CD4-positive, alpha-beta T cell (primary cell): ENCODE data around the gene PAX1. TPM values are rescaled to one million over a fixed set of nuclear protein-coding genes. Genes with fewer than 3 reads are reported as not detected.

Experiments
- ATAC-seq: fragments of 200-7000 bp; cut with Tn5 transposase; one replicate; pipeline ENCODE4 v1.10.0; 2022; ENCODE audit warnings: mild to moderate bottlenecking; ENCODE audit not compliant: poor library complexity
- CTCF ChIA-PET: fragments of 350-600 bp; sonication (Branson Sonifier 250); formaldehyde crosslinking; loops from one replicate; lab custom pipeline; 2021; ENCODE audit warnings: antibody characterized with exemption, inconsistent platforms; lab: Charles Lee
- POLR2A ChIA-PET: fragments of 350-600 bp; sonication (Branson Sonifier 250); formaldehyde crosslinking; loops from one replicate; lab custom pipeline; 2021; ENCODE audit warnings: antibody characterized with exemption, inconsistent platforms; lab: Charles Lee
- DNase-seq, 14 experiments: peaks; one replicate each; pipeline ENCODE4 v3.0.0-alpha.2; 2013 to 2020; ENCODE audit warnings: mixed read lengths in 2 of 14
- H3K27ac ChIP-seq, 2 donors: one replicate each; pipeline versions ENCODE4 v1.5.1 to v1.7.0; 2013; ENCODE audit warnings: low read length in 2 of 2, low read depth in 1 of 2, mild to moderate bottlenecking in 1 of 2
- H3K27me3 ChIP-seq, 2 experiments: 1 replicate in 1 of 2; 2 replicates in 1 of 2; pipeline versions ENCODE4 v1.6.1 to v1.7.0; 2013; ENCODE audit warnings: low read length in 2 of 2, control low read depth in 1 of 2, mild to moderate bottlenecking in 1 of 2, moderate library complexity in 1 of 2; ENCODE audit not compliant: insufficient read depth in 2 of 2, control insufficient read depth in 1 of 2
- H3K36me3 ChIP-seq: one replicate; pipeline ENCODE4 v1.6.1; 2013; ENCODE audit warnings: low read length, control low read depth; ENCODE audit not compliant: insufficient read depth
- H3K4me1 ChIP-seq: one replicate; pipeline ENCODE4 v1.6.1; 2013; ENCODE audit warnings: low read length, control low read depth; ENCODE audit not compliant: insufficient read depth
- H3K4me3 ChIP-seq: one replicate; pipeline ENCODE4 v1.5.1; 2013; ENCODE audit warnings: mild to moderate bottlenecking, low read length, moderate library complexity
- H3K9me3 ChIP-seq, 2 experiments: 1 replicate in 1 of 2; 2 replicates in 1 of 2; pipeline versions ENCODE4 v1.6.1 to v1.7.0; 2013; ENCODE audit warnings: low read length in 2 of 2, mild to moderate bottlenecking in 2 of 2, control low read depth in 1 of 2, moderate library complexity in 1 of 2; ENCODE audit not compliant: control insufficient read depth in 1 of 2, insufficient read depth in 1 of 2
- H3K27ac Mint-ChIP-seq: one replicate; pipeline ENCODE4 v1.8.0; 2020; ENCODE audit warnings: mixed read lengths
- H3K27me3 Mint-ChIP-seq: one replicate; pipeline ENCODE4 v1.8.0; 2021; ENCODE audit warnings: mixed read lengths
- H3K36me3 Mint-ChIP-seq: one replicate; pipeline ENCODE4 v1.8.0; 2021; ENCODE audit warnings: low read depth, mixed read lengths
- H3K4me1 Mint-ChIP-seq: one replicate; pipeline ENCODE4 v1.8.0; 2021; ENCODE audit warnings: low read depth, mixed read lengths
- H3K4me3 Mint-ChIP-seq: one replicate; pipeline ENCODE4 v1.8.0; 2020; ENCODE audit warnings: mild to moderate bottlenecking, mixed read lengths
- H3K9me3 Mint-ChIP-seq: one replicate; pipeline ENCODE4 v1.8.0; 2020; ENCODE audit warnings: mixed read lengths
- intact Hi-C, 2 experiments: fragments of 100-400 bp; cut with DNase I in 1 of 2; cut with micrococcal nuclease in 1 of 2; formaldehyde crosslinking; loops; one replicate each; pipeline versions ENCODE4 v1.15.1 to v1.9.0; 2023 to 2025; cut with DNase I, micrococcal nuclease
- total RNA-seq, 174 experiments: library from RNA in 2 of 174; stranded (reverse) in 2 of 174; gene quantifications; one replicate each; pipeline ENCODE4 v1.2.3 and lab custom pipeline; 2021 to 2026
- TF ChIP-seq, protein P1 (sequence below): fragments of 200-600 bp; IDR thresholded peaks from one replicate; pipeline ENCODE4 v1.8.0; 2022; ENCODE audit warnings: antibody characterized with exemption, mild to moderate bottlenecking

The PAX1 gene
- total RNA-seq, 2 experiments from 2014 or later, result not detected

- Histone ChIP-seq H3K27me3 (peaks cover 0 to 9% of the 10 kb centered on the region in 2 experiments), H3K27ac (no peak overlapping the region), H3K9me3 (peaks cover 0 to 3% of the 10 kb centered on the region in 2 experiments), H3K36me3 (no peaks in the 10 kb centered on the region), H3K4me1 (no peaks in the 10 kb centered on the region), H3K4me3 (no peak overlapping the region)
- ChIA-PET POLR2A (no interaction called here), CTCF (no interaction called here)
- no peak for ATAC-seq
- no peaks in the 10 kb centered on the region for H3K4me1 Mint-ChIP-seq
- intact Hi-C loops, result no loop called here
- DNase-seq, result no peak
- no peaks in the 10 kb centered on the region for H3K36me3 Mint-ChIP-seq
- H3K4me3 Mint-ChIP-seq, result no peak overlapping the region
- no peak overlapping the region for H3K27ac Mint-ChIP-seq
- H3K9me3 Mint-ChIP-seq, result peaks cover 3% of the 10 kb centered on the region
- TF ChIP-seq, protein P1, sequence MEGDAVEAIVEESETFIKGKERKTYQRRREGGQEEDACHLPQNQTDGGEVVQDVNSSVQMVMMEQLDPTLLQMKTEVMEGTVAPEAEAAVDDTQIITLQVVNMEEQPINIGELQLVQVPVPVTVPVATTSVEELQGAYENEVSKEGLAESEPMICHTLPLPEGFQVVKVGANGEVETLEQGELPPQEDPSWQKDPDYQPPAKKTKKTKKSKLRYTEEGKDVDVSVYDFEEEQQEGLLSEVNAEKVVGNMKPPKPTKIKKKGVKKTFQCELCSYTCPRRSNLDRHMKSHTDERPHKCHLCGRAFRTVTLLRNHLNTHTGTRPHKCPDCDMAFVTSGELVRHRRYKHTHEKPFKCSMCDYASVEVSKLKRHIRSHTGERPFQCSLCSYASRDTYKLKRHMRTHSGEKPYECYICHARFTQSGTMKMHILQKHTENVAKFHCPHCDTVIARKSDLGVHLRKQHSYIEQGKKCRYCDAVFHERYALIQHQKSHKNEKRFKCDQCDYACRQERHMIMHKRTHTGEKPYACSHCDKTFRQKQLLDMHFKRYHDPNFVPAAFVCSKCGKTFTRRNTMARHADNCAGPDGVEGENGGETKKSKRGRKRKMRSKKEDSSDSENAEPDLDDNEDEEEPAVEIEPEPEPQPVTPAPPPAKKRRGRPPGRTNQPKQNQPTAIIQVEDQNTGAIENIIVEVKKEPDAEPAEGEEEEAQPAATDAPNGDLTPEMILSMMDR, result no peak
- H3K27me3 Mint-ChIP-seq, result peaks cover 5% of the 10 kb centered on the region
Measured at GRCh38 chr20:21767739-21768223, 62.3 kb downstream of the PAX1 start.

Other genes with a start within 250 kb of the PAX1 start
- gene NKX2-2, start 191.6 kb upstream of the PAX1 start, total RNA-seq, result not detected